ENCODE measurements around the gene SMIM30. TPM values are rescaled to one million over a fixed set of nuclear protein-coding genes. Genes with fewer than 3 reads are reported as not detected.
"Not testable (repeated sequence)": the region's sequence is repeated elsewhere in the genome, so short reads cannot be mapped to it uniquely, and the experiment has no call there.

Gene SMIM30, protein sequence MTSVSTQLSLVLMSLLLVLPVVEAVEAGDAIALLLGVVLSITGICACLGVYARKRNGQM
- total RNA-seq: 10 to 100 TPM; 12.7 to 24.3 (median 18.0) TPM

DNA sequence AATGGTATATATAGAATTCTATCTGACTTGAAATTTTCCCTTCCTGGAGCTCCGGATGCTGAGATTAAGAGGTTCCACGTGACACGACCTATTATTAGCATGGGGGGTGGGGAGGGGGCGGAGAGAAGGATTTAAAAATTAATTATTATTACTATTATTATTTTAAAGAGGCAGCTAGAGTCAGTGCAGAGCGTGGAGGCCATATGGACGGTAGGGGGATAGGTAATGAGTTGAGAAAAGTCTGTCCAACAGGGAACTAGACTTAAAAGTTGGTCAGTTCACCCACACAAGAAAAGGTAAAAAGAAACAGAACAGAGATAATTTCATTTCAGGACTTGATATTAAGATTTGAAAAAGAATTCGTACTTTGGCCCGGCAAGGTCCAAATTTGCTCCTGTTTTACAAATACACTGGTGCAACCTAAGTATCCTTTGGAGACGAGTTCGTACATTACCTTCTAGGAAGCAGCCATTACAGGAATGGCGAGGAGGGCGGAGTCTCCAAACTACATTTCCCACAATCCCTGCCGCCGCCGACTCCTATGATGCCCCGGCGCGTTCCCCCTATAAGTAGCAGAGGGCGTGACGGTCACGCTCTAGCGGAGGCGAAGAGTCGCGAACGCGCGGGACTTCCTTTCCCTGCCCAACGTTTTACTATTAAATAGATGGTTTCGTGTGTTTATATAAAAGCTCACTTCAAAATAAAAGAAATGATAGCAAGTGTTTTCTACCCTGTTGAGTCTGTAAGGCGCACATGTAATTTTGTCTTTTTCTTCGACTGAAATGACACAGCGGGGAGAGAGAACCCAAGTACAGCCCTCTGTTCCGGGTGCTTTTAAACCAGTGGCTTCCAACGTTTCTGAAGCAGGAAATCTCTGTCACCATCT lies at the start of gene SMIM30:
Gene SMIM30, minus strand, starts transcription at position 481 of the 886 bp plus-strand sequence. CDS start 976 bp downstream, outside the sequence.
- Histone ChIP-seq H3K4me1 (peaks cover 14% of the 10 kb centered on the region), H3K27me3 (no peaks in the 10 kb centered on the region), H3K9me3 (no peaks in the 10 kb centered on the region), H3K27ac (no peak within 1 kb of the TSS), H3K4me3 (peak within 1 kb of the TSS; percentile 51), H3K36me3 (no peaks in the 10 kb centered on the region)
- DNase-seq (ENCODE audit: low spot score in 2 of 2): peak; percentile 94 to 96
- WGBS: under 1% methylated on average over 35 of the region's 35 CpGs
- TF ChIP-seq POLR2A (IDR thresholded peaks at IDR 0.05): peak; percentile 13 to 72
- TF ChIP-seq EP300 (IDR thresholded peaks at IDR 0.05): no peak
- peak in 1 of 3 donors; percentile 37 for TF ChIP-seq POLR2AphosphoS5 (IDR thresholded peaks at IDR 0.05)

DNA sequence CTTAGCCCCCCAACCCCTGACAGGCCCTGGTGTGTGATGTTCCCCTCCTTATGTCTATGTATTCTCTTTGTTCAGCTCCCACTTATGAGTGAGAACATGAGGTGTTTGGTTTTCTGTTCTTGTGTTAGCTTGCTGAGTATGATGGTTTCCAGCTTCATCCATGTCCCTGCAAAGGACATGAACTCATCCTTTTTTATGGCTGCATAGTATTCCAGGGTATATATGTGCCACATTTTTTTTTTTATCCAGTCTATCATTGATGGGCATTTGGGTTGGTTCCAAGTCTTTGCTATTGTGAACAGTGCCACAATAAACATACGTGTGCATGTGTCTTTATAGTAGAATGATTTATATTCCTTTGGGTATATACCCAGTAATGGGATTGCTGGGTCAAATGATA lies 47.8 kb upstream of the SMIM30 start:
- H3K36me3 ChIP-seq; DNase-seq (ENCODE audit: low spot score in 2 of 2); H3K27ac ChIP-seq; H3K4me1 ChIP-seq; H3K9me3 ChIP-seq; H3K4me3 ChIP-seq; H3K27me3 ChIP-seq: not testable (repeated sequence)
- 80% methylated on average over 1 of the region's 1 CpG for WGBS

DNA sequence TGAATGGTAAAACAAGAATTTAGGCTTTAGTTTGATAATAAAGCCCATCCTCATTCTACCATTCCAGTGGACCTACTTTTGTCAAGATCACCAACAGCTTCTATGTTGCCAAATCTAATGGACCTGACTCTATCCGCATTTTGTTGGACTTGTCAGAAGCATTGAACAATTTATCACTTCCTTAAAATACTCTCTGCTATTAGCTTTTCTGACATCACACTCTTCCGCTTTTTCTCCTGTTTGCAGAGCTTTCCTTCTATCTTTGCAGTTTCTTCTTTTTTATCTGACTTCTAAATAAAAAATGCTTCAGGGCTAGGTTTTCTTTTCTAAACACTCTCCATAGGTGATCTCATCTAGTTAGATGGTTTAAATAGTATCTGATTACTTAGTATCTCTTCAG lies 42.7 kb upstream of the SMIM30 start:
- H3K27ac ChIP-seq: no peak overlapping the region
- H3K27me3 ChIP-seq: no peaks in the 10 kb centered on the region
- H3K36me3 ChIP-seq: no peaks in the 10 kb centered on the region
- H3K9me3 ChIP-seq: no peaks in the 10 kb centered on the region
- 90% methylated on average over 2 of the region's 2 CpGs for WGBS
- H3K4me1 ChIP-seq: no peaks in the 10 kb centered on the region
- no peak overlapping the region for H3K4me3 ChIP-seq
- TF ChIP-seq EP300 (IDR thresholded peaks at IDR 0.05) (no peak), POLR2A (IDR thresholded peaks at IDR 0.05) (no peak)
- TF ChIP-seq, protein P1, sequence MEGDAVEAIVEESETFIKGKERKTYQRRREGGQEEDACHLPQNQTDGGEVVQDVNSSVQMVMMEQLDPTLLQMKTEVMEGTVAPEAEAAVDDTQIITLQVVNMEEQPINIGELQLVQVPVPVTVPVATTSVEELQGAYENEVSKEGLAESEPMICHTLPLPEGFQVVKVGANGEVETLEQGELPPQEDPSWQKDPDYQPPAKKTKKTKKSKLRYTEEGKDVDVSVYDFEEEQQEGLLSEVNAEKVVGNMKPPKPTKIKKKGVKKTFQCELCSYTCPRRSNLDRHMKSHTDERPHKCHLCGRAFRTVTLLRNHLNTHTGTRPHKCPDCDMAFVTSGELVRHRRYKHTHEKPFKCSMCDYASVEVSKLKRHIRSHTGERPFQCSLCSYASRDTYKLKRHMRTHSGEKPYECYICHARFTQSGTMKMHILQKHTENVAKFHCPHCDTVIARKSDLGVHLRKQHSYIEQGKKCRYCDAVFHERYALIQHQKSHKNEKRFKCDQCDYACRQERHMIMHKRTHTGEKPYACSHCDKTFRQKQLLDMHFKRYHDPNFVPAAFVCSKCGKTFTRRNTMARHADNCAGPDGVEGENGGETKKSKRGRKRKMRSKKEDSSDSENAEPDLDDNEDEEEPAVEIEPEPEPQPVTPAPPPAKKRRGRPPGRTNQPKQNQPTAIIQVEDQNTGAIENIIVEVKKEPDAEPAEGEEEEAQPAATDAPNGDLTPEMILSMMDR (IDR thresholded peaks at IDR 0.05): no peak
- no peak for DNase-seq (ENCODE audit: low spot score in 2 of 2)

DNA sequence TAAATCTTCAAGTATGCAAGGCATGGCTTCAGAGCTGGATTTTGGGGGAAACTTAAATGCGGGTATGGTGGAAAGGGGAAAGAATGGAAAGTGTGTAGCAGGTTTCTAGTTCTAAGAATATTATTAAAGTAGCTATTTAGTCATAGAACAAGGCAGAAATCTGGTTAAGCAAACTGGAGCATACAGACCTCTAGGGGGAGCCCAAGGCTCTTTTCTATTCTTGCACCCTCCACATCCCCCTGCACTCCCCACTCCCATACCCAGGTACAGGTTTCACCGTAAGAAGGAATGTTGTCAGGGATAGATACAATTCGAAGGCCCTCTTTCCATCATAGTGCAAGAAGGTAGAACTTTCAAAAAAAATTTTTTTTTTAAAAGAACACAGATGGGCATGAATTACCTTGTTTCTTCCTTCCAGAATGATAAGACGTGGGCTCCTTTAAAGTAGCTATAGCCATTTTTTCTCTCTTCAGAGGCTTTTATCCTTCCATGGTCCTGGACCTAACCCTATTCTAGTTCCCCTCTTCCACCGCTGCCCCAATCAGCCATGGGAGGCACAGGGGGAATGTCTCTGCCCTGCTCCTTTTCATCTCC lies 41.5 kb upstream of the SMIM30 start:
- DNase-seq (ENCODE audit: low spot score in 2 of 2): no peak
- Histone ChIP-seq H3K9me3 (no peaks in the 10 kb centered on the region), H3K36me3 (no peaks in the 10 kb centered on the region), H3K4me3 (no peak overlapping the region), H3K4me1 (no peaks in the 10 kb centered on the region), H3K27ac (no peak overlapping the region), H3K27me3 (no peaks in the 10 kb centered on the region)
- no peak for TF ChIP-seq EP300 (IDR thresholded peaks at IDR 0.05)
- TF ChIP-seq, protein P1 (IDR thresholded peaks at IDR 0.05): no peak
- no peak for TF ChIP-seq POLR2AphosphoS5 (IDR thresholded peaks at IDR 0.05)
- no peak for TF ChIP-seq POLR2A (IDR thresholded peaks at IDR 0.05)
- 53% methylated on average over 5 of the region's 5 CpGs for WGBS

DNA sequence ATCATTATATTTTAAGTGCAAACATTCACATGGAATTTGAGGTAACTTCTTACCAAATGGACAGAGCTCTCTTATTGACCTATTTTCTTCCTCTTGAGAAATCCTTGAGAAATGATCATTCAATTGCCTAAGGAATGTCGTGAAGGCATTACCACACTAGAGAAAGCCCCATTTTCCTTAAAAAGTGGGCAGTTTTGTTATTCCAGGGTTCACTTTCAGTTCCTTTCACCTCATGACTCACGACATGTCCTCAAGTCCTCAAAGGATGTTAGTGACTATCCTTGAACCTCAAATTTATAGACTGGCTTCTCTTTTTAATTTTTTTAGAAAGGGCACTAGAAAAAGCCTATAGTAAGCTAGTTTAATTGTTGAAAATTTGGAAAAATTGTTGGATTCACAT lies 40.4 kb upstream of the SMIM30 start:
- Histone ChIP-seq H3K27me3 (no peaks in the 10 kb centered on the region), H3K36me3 (no peaks in the 10 kb centered on the region), H3K27ac (no peak overlapping the region), H3K4me1 (no peaks in the 10 kb centered on the region), H3K4me3 (no peak overlapping the region), H3K9me3 (no peaks in the 10 kb centered on the region)
- 63% methylated on average over 2 of the region's 2 CpGs for WGBS
- DNase-seq (ENCODE audit: low spot score in 2 of 2): no peak
- TF ChIP-seq POLR2AphosphoS5 (IDR thresholded peaks at IDR 0.05) (no peak), EP300 (IDR thresholded peaks at IDR 0.05) (no peak), POLR2A (IDR thresholded peaks at IDR 0.05) (no peak)
- TF ChIP-seq, protein P1 (IDR thresholded peaks at IDR 0.05): no peak

DNA sequence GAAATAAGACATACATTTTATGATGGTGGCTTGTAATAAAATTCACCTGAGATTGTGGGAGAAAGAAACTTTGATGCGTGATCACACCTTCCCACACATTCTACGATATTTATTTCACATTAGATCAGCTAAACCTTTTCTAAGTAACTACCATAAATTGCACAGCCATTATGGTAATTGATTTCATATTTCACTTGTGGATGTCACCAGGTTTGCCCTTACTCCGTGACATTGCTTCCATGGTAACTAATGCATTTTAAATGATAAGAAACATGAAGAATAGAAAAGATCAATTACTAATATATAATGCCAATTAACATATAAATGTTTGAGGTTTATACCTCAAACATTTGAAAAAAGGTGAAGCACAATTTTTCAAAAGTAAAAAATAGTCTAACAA lies 35.8 kb upstream of the SMIM30 start:
- Histone ChIP-seq H3K36me3 (no peaks in the 10 kb centered on the region), H3K4me3 (no peak overlapping the region), H3K27me3 (no peaks in the 10 kb centered on the region), H3K9me3 (no peaks in the 10 kb centered on the region), H3K4me1 (no peaks in the 10 kb centered on the region), H3K27ac (no peak overlapping the region)
- no peak for DNase-seq (ENCODE audit: low spot score in 2 of 2)
- WGBS: 89% methylated on average over 3 of the region's 3 CpGs
- TF ChIP-seq POLR2AphosphoS5 (IDR thresholded peaks at IDR 0.05) (no peak), POLR2A (IDR thresholded peaks at IDR 0.05) (no peak), EP300 (IDR thresholded peaks at IDR 0.05) (no peak)
- TF ChIP-seq, protein P1 (IDR thresholded peaks at IDR 0.05): no peak
